ENCODE data around the gene EVPL.

EVPL gene

GRCh38 chr17:76033139-76033538 lies 6.0 kb upstream of the EVPL start:
- intact Hi-C loops (cut with DNase I; ENCODE audit: low total_unique reads): no loop called here
- no peak for TF ChIP-seq CTCF (IDR thresholded peaks at IDR 0.05)
- Histone ChIP-seq H3K27ac (no peak overlapping the region), H3K36me3 (peaks cover 0 to 3% (median 0%) of the 10 kb centered on the region in 3 donors), H3K4me3 (no peak overlapping the region), H3K27me3 (peaks cover 0 to 5% of the 10 kb centered on the region in 2 donors), H3K4me1 (no peaks in the 10 kb centered on the region), H3K9me3 (no peaks in the 10 kb centered on the region)
- no peak for DNase-seq

GRCh38 chr17:76032780-76033108 lies 5.6 kb upstream of the EVPL start:
- Histone ChIP-seq H3K9me3 (no peaks in the 10 kb centered on the region), H3K36me3 (no peaks in the 10 kb centered on the region), H3K27ac (no peak overlapping the region), H3K4me1 (no peaks in the 10 kb centered on the region), H3K27me3 (peaks cover 0 to 7% of the 10 kb centered on the region in 2 donors), H3K4me3 (no peak overlapping the region)
- no peak for TF ChIP-seq CTCF (IDR thresholded peaks at IDR 0.05)
- intact Hi-C loops (cut with DNase I; ENCODE audit: low total_unique reads): no loop called here
- DNase-seq: no peak

GRCh38 chr17:76032073-76032779 lies 5.1 kb upstream of the EVPL start:
- Histone ChIP-seq H3K4me1 (no peaks in the 10 kb centered on the region), H3K36me3 (no peaks in the 10 kb centered on the region), H3K9me3 (no peaks in the 10 kb centered on the region), H3K27me3 (peaks cover 0 to 7% of the 10 kb centered on the region in 2 donors), H3K4me3 (no peak overlapping the region), H3K27ac (no peak overlapping the region)
- DNase-seq: no peak
- intact Hi-C loops (cut with DNase I; ENCODE audit: low total_unique reads): no loop called here
- TF ChIP-seq CTCF (IDR thresholded peaks at IDR 0.05): no peak

GRCh38 chr17:76026714-76027158 lies 370 bp downstream of the EVPL start:
- H3K4me1 ChIP-seq: no peaks in the 10 kb centered on the region
- H3K27ac ChIP-seq: no peak overlapping the region
- no peak for DNase-seq
- H3K9me3 ChIP-seq: no peaks in the 10 kb centered on the region
- TF ChIP-seq CTCF (IDR thresholded peaks at IDR 0.05): no peak
- peaks cover 0 to 5% (median 0%) of the 10 kb centered on the region in 3 donors for H3K36me3 ChIP-seq
- no peak overlapping the region for H3K4me3 ChIP-seq
- intact Hi-C loops (cut with DNase I; ENCODE audit: low total_unique reads): no loop called here
- peaks cover 0 to 36% of the 10 kb centered on the region in 2 donors for H3K27me3 ChIP-seq

GRCh38 chr17:76025294-76025693 lies 1.8 kb downstream of the EVPL start:
- DNase-seq: no peak
- peaks cover 0 to 43% of the 10 kb centered on the region in 2 donors for H3K27me3 ChIP-seq
- no peak for TF ChIP-seq CTCF (IDR thresholded peaks at IDR 0.05)
- H3K9me3 ChIP-seq: no peaks in the 10 kb centered on the region
- no peak overlapping the region for H3K4me3 ChIP-seq
- peaks cover 0 to 5% (median 0%) of the 10 kb centered on the region in 3 donors for H3K36me3 ChIP-seq
- intact Hi-C loops (cut with DNase I; ENCODE audit: low total_unique reads): no loop called here
- no peak overlapping the region for H3K27ac ChIP-seq
- H3K4me1 ChIP-seq: no peaks in the 10 kb centered on the region
